ENCODE measurements around the gene SMNDC1.

Gene SMNDC1

DNA sequence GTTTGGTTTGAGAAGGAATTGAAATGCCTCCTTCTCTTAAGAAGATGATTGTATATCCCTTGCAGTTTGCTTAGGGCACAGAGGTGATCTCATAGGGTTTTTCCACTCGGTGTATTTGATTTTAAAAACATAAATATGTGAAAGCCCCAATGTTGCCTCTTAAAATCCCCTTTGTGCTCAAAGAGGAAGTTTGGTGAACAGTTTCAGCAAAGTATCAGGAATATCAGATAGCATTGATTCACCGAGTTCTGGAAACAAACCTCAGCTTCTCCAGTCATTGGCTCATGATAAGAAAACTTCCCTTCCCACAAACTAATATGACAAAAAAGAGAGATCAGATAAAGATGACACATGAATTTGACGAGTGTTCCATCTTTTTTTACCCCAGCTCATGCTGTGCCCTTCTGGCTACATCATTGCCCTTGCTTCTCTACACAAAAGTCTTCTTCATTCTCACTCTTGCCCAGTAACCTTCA is 20.1 kb upstream of the SMNDC1 start:
- no peaks in the 10 kb centered on the region for H3K36me3 ChIP-seq (ENCODE audit: control insufficient read depth, low read depth, low read length)
- H3K27ac ChIP-seq (ENCODE audit: low read length) = no peak overlapping the region
- H3K27me3 ChIP-seq (ENCODE audit: control insufficient read depth, insufficient read depth, low read length) = no peaks in the 10 kb centered on the region
- H3K9me3 ChIP-seq (ENCODE audit: control insufficient read depth, low read depth, low read length) = no peaks in the 10 kb centered on the region
- H3K4me1 ChIP-seq (ENCODE audit: control insufficient read depth, low read depth, low read length) = no peaks in the 10 kb centered on the region
- H3K4me3 ChIP-seq (ENCODE audit: low read length) = no peak overlapping the region
- no peak overlapping the region for H3K9ac ChIP-seq (ENCODE audit: low read length)

DNA sequence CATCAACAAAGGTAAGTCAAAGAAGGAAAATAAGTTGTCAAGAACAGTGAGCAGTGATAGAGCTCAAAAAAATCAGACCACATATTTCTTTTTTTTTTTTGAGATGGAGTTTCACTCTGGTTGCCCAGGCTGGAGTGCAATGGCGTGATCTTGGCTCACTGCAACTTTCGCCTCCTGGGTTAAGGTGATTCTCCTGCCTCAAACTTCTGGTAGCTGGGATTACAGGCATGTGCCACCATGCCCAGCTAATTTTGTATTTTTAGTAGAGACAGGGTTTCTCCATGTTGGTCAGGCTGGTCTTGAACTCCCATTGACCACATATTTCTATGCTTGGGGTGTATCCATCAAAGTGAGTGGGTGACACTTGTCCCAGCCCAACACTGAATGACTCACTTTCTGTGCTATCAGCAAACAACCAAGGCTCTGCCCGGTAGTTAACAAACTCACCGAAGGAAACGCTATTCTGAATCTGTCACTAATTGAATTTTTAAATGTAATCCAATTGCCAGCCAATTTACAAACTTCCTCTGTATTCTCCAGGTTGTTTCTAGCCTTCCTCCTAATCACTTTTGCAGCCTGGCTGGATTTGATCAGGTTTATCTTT is 19.6 kb upstream of the SMNDC1 start:
- no peak overlapping the region for H3K27ac ChIP-seq (ENCODE audit: low read length)
- H3K4me1 ChIP-seq (ENCODE audit: control insufficient read depth, low read depth, low read length) = no peaks in the 10 kb centered on the region
- H3K36me3 ChIP-seq (ENCODE audit: control insufficient read depth, low read depth, low read length) = no peaks in the 10 kb centered on the region
- H3K27me3 ChIP-seq (ENCODE audit: control insufficient read depth, insufficient read depth, low read length) = no peaks in the 10 kb centered on the region
- no peak overlapping the region for H3K9ac ChIP-seq (ENCODE audit: low read length)
- no peaks in the 10 kb centered on the region for H3K9me3 ChIP-seq (ENCODE audit: control insufficient read depth, low read depth, low read length)
- no peak overlapping the region for H3K4me3 ChIP-seq (ENCODE audit: low read length)

DNA sequence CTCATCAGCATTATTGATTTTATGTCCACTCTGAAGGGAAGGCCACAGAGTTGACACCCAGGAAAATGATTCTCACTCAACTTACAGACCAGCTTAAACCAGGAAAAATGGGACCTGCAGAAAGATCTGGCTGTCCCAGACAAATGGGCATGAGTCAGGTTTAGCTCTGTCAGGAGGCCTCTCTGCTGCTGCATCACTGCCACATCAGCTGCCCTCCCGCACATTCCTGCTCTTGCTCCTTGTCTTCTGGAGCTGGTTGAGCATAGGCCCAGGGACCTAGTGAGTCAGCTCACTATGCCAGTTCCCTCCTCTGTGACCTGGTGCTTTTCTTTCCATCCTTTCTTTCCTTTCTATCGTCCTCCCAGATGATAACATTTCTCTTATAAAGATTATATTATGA is 18.8 kb upstream of the SMNDC1 start:
- Histone ChIP-seq H3K27ac (ENCODE audit: low read length) (no peak overlapping the region), H3K4me1 (ENCODE audit: control insufficient read depth, low read depth, low read length) (no peaks in the 10 kb centered on the region), H3K9me3 (ENCODE audit: control insufficient read depth, low read depth, low read length) (no peaks in the 10 kb centered on the region), H3K27me3 (ENCODE audit: control insufficient read depth, insufficient read depth, low read length) (no peaks in the 10 kb centered on the region), H3K4me3 (ENCODE audit: low read length) (no peak overlapping the region), H3K36me3 (ENCODE audit: control insufficient read depth, low read depth, low read length) (no peaks in the 10 kb centered on the region), H3K9ac (ENCODE audit: low read length) (no peak overlapping the region)

DNA sequence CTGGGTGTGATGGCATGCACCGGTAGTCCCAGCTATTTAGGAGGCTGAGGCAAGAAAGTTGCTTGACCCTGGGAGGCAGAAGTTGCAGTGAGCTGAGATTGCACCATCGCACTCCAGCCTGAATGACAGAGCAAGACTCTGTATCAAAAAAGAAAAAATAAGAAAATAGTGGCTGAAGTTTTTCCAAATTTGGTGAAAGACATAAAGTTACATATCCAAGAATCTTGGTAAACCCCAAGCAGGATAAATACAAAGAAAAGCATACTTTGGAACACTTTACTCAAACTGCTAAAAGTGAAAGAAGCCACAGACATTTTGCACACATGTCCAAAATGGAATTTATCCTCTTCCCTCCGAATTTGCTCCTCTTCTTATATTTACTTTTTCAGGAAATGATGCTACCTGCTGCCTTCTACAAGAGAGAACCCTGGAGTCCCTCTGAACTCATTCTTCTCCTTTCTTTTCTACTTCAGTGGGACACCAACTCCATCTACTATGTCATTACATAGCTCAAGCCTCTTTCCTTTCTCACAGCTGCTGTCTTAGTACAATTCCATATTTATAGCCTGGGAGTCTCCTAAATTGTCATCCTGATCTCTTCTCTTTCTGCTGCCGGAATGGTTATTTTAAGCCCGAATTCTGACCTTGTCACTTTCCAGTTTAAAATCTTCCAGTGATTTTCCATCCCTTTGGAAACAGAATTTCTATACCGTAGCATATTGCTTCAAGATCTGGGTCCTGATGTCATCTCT is 17.3 kb upstream of the SMNDC1 start:
- no peaks in the 10 kb centered on the region for H3K27me3 ChIP-seq (ENCODE audit: control insufficient read depth, insufficient read depth, low read length)
- no peak overlapping the region for H3K9ac ChIP-seq (ENCODE audit: low read length)
- H3K36me3 ChIP-seq (ENCODE audit: control insufficient read depth, low read depth, low read length) = no peaks in the 10 kb centered on the region
- no peaks in the 10 kb centered on the region for H3K9me3 ChIP-seq (ENCODE audit: control insufficient read depth, low read depth, low read length)
- H3K4me3 ChIP-seq (ENCODE audit: low read length) = no peak overlapping the region
- no peaks in the 10 kb centered on the region for H3K4me1 ChIP-seq (ENCODE audit: control insufficient read depth, low read depth, low read length)
- no peak overlapping the region for H3K27ac ChIP-seq (ENCODE audit: low read length)

DNA sequence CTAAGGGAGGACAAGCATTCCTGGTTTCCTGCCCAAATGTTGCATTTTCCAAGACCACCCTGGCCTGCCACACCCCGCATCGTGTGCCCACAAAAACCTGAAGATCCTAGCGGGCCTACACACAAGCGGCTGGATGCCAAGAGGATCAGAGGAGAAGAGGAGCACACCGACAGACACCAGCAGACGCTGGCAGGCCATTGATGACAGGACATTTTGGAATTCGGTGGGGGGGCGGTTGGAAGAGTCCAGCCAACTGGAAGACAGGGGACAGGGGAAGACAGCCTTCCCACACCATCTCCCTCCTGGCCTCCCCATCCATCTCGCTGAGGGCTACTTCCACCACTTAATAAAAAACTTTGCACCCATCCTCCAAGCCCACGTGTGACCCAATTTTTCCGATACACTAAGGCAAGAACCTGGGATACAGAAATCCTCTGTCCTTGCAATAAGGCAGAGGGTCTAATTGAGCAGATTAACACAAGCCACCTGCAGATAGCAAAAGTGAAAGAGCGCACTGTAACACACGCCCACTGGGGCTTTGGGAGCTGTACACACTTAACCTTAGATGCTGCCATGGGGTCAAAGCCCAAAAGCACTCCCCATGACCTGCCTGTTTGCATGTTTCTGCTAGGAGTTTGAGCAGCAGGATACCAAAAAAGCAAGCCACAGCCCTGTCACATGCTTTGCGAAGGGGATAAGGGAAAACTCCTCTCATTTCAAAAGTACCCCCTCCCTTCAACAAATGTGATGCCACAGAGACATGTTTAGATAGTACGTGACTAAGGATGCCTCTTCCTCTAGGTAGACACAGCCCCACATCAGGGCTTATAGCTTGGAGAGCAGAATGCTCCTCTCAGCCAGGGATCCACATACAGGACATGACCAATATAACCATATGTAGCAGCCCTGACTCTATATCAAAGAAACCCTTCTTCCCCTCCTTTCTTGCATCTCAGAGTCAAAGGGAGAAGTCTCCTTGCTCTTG is 13.4 kb upstream of the SMNDC1 start:
- no peaks in the 10 kb centered on the region for H3K27me3 ChIP-seq (ENCODE audit: control insufficient read depth, insufficient read depth, low read length)
- H3K4me1 ChIP-seq (ENCODE audit: control insufficient read depth, low read depth, low read length) = no peaks in the 10 kb centered on the region
- H3K27ac ChIP-seq (ENCODE audit: low read length) = no peak overlapping the region
- no peaks in the 10 kb centered on the region for H3K36me3 ChIP-seq (ENCODE audit: control insufficient read depth, low read depth, low read length)
- H3K4me3 ChIP-seq (ENCODE audit: low read length) = no peak overlapping the region
- no peak overlapping the region for H3K9ac ChIP-seq (ENCODE audit: low read length)
- no peaks in the 10 kb centered on the region for H3K9me3 ChIP-seq (ENCODE audit: control insufficient read depth, low read depth, low read length)

DNA sequence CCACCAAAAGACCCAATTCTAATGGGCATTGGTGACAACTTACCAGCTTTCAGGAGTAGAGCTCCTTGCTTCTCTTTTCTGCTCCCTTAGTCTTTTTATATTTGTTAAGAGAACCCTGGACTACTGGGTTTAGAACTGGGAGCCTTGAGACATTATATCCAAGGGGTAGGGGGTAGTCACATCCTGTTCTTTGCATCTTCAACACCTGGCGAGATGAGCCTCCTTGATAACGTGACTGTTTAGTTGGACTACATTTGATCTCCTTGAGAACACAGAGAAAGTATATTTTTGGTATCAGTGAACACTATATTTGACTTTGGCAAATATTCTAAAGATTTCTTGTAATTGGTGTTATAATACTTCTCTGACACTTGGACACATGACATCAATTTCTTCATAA is 9.0 kb upstream of the SMNDC1 start:
- Histone ChIP-seq H3K4me3 (ENCODE audit: low read length) (no peak overlapping the region), H3K36me3 (ENCODE audit: control insufficient read depth, low read depth, low read length) (no peaks in the 10 kb centered on the region), H3K27me3 (ENCODE audit: control insufficient read depth, insufficient read depth, low read length) (no peaks in the 10 kb centered on the region), H3K4me1 (ENCODE audit: control insufficient read depth, low read depth, low read length) (peaks cover 3% of the 10 kb centered on the region), H3K27ac (ENCODE audit: low read length) (no peak overlapping the region), H3K9ac (ENCODE audit: low read length) (no peak overlapping the region), H3K9me3 (ENCODE audit: control insufficient read depth, low read depth, low read length) (no peaks in the 10 kb centered on the region)

DNA sequence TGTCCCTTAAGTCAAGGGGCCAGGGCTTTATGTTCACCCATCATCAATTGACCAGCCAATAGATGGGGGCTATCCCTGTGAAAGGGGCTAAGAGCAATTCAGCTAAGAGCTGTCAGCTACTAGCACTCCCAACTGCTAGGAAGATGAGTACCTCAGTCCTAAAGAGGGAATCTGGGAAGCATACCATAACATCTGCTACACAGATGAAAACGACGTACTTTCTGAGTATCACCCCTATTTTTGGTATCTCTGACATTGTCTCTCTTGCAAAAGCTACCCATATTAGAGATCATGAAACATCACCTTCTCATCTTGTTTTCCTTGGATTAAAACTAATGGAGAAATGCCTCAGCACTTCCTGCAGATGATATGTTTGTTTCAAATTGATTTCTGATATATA is 7.5 kb upstream of the SMNDC1 start:
- Histone ChIP-seq H3K9me3 (ENCODE audit: control insufficient read depth, low read depth, low read length) (no peaks in the 10 kb centered on the region), H3K9ac (ENCODE audit: low read length) (no peak overlapping the region), H3K36me3 (ENCODE audit: control insufficient read depth, low read depth, low read length) (no peaks in the 10 kb centered on the region), H3K27me3 (ENCODE audit: control insufficient read depth, insufficient read depth, low read length) (no peaks in the 10 kb centered on the region), H3K4me1 (ENCODE audit: control insufficient read depth, low read depth, low read length) (peaks cover 3% of the 10 kb centered on the region), H3K27ac (ENCODE audit: low read length) (no peak overlapping the region), H3K4me3 (ENCODE audit: low read length) (no peak overlapping the region)

DNA sequence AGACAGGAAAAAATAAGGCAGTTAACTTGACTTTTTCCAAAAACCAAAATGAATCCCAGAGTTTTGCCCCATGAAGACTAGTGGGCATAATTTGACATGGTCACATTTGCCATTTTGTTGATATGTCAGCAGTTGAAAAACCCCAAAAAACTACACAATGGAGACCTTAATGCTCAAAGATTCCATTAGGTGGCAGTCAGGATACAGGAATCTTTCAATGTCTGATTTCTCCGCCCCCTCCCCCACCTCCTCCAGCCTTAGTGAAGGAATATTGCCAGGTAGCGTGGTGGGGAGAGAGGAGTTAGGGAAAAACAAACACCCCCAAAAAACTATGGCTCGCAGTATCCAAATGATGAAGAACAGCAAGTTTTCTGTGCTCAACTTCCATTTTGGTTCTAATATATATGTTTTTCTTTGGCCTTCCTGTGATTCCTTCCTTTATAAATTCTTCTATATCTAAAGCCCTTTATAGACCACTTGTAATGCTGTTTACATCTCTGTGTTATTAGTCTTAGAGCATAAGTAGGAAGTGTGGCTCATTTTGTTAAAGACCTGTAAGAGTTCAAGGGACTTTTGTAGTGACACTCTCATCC is 6.7 kb upstream of the SMNDC1 start:
- Histone ChIP-seq H3K27me3 (ENCODE audit: control insufficient read depth, insufficient read depth, low read length) (no peaks in the 10 kb centered on the region), H3K27ac (ENCODE audit: low read length) (no peak overlapping the region), H3K4me1 (ENCODE audit: control insufficient read depth, low read depth, low read length) (peaks cover 3% of the 10 kb centered on the region), H3K36me3 (ENCODE audit: control insufficient read depth, low read depth, low read length) (no peaks in the 10 kb centered on the region), H3K9me3 (ENCODE audit: control insufficient read depth, low read depth, low read length) (no peaks in the 10 kb centered on the region), H3K9ac (ENCODE audit: low read length) (no peak overlapping the region), H3K4me3 (ENCODE audit: low read length) (no peak overlapping the region)

DNA sequence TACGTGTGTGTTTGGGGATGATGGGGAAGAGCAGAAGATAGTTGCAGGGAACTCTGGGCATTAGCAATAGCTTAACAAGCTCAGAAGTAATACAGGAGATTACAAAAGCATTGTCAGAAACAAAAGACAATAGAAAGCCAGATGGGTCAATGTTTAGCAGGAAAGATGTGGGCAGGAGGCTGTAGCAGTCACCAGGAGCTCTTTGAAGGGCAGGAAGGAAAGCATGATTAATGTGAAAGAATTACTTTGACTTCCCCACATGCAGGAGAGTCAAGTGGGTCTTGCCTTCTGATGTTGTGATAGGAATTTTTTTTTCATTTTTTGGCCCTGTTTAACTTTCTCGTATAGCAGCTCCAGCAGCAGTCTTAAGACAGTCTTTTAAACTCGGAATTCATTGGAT is 6.0 kb upstream of the SMNDC1 start:
- Histone ChIP-seq H3K9ac (ENCODE audit: low read length) (no peak overlapping the region), H3K27me3 (ENCODE audit: control insufficient read depth, insufficient read depth, low read length) (no peaks in the 10 kb centered on the region), H3K27ac (ENCODE audit: low read length) (no peak overlapping the region), H3K36me3 (ENCODE audit: control insufficient read depth, low read depth, low read length) (no peaks in the 10 kb centered on the region), H3K4me1 (ENCODE audit: control insufficient read depth, low read depth, low read length) (peaks cover 3% of the 10 kb centered on the region), H3K4me3 (ENCODE audit: low read length) (no peak overlapping the region), H3K9me3 (ENCODE audit: control insufficient read depth, low read depth, low read length) (no peaks in the 10 kb centered on the region)

DNA sequence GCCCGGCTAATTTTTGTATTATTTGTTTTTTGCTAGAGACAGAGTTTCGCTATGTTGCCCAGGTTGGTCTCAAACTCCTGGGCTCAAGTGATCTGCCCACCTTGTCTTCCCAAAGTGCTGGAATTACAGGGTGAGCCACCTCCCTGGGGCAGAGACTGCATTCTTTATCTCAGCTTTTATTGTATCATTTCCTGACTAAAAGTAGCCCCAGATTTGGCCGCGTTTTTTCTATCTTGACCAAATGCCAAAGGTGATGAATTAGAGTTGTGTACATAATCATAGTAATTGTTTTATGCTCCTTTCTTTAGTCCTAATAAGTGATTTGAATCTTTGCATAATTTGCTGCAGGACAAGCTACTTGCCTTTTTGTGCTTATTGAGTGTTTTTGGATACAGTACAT is 3.1 kb upstream of the SMNDC1 start:
- H3K27ac ChIP-seq (ENCODE audit: low read length) = no peak overlapping the region
- H3K9ac ChIP-seq (ENCODE audit: low read length) = no peak overlapping the region
- H3K4me1 ChIP-seq (ENCODE audit: control insufficient read depth, low read depth, low read length) = peaks cover 7% of the 10 kb centered on the region
- H3K27me3 ChIP-seq (ENCODE audit: control insufficient read depth, insufficient read depth, low read length) = no peaks in the 10 kb centered on the region
- no peak overlapping the region for H3K4me3 ChIP-seq (ENCODE audit: low read length)
- H3K36me3 ChIP-seq (ENCODE audit: control insufficient read depth, low read depth, low read length) = peaks cover 5% of the 10 kb centered on the region
- H3K9me3 ChIP-seq (ENCODE audit: control insufficient read depth, low read depth, low read length) = no peaks in the 10 kb centered on the region

DNA sequence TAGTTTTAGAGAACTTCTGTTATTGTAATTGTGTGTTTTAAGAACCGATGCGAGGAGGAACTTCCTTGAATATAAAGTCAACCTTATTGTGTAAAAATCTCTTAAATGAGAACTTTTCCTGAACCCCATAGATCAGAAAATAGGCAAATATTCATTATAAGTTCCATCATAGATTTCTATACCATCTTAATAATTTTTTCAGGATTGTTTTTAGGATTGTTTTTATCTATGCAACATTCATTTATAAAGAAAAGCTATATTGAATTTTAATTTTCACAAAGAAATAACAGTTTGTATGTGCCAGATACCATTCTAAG is 1.7 kb upstream of the SMNDC1 start:
- no peak overlapping the region for H3K27ac ChIP-seq (ENCODE audit: low read length)

More for the DNA sequence above, 1.7 kb upstream of the SMNDC1 start:
- no peak overlapping the region for H3K9ac ChIP-seq (ENCODE audit: low read length)
- no peaks in the 10 kb centered on the region for H3K9me3 ChIP-seq (ENCODE audit: control insufficient read depth, low read depth, low read length)
- H3K4me1 ChIP-seq (ENCODE audit: control insufficient read depth, low read depth, low read length) = peaks cover 7% of the 10 kb centered on the region
- H3K36me3 ChIP-seq (ENCODE audit: control insufficient read depth, low read depth, low read length) = peaks cover 19% of the 10 kb centered on the region
- no peak overlapping the region for H3K4me3 ChIP-seq (ENCODE audit: low read length)
- H3K27me3 ChIP-seq (ENCODE audit: control insufficient read depth, insufficient read depth, low read length) = no peaks in the 10 kb centered on the region

Measured in iPS-18a (cell line).